KOPT-K1 (cell line): ENCODE results near the gene RBM14.
"Not testable (repeated sequence)": the region's sequence is repeated elsewhere in the genome, so short reads cannot be mapped to it uniquely, and the experiment has no call there.

Experiments
- H3K27ac ChIP-seq: fragments of 200-600 bp; sonication (generic); 2 replicates; pipeline ENCODE4 v1.5.1; 2016; ENCODE audit warnings: antibody characterized with exemption, mild to moderate bottlenecking, low read depth, low read length; ENCODE audit not compliant: poor library complexity, severe bottlenecking
- H3K36me3 ChIP-seq: fragments of 200-600 bp; sonication (generic); 2 replicates; pipeline ENCODE4 v1.5.1; 2017; ENCODE audit warnings: antibody characterized with exemption, mild to moderate bottlenecking, low read length, moderate library complexity; ENCODE audit not compliant: insufficient read depth
- H3K9me3 ChIP-seq: fragments of 200-600 bp; sonication (generic); 2 replicates; pipeline ENCODE4 v1.5.1; 2017; ENCODE audit warnings: antibody characterized with exemption, low read length, mild to moderate bottlenecking; ENCODE audit not compliant: insufficient read depth, poor library complexity, severe bottlenecking

RBM14 gene, protein sequence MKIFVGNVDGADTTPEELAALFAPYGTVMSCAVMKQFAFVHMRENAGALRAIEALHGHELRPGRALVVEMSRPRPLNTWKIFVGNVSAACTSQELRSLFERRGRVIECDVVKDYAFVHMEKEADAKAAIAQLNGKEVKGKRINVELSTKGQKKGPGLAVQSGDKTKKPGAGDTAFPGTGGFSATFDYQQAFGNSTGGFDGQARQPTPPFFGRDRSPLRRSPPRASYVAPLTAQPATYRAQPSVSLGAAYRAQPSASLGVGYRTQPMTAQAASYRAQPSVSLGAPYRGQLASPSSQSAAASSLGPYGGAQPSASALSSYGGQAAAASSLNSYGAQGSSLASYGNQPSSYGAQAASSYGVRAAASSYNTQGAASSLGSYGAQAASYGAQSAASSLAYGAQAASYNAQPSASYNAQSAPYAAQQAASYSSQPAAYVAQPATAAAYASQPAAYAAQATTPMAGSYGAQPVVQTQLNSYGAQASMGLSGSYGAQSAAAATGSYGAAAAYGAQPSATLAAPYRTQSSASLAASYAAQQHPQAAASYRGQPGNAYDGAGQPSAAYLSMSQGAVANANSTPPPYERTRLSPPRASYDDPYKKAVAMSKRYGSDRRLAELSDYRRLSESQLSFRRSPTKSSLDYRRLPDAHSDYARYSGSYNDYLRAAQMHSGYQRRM

DNA sequence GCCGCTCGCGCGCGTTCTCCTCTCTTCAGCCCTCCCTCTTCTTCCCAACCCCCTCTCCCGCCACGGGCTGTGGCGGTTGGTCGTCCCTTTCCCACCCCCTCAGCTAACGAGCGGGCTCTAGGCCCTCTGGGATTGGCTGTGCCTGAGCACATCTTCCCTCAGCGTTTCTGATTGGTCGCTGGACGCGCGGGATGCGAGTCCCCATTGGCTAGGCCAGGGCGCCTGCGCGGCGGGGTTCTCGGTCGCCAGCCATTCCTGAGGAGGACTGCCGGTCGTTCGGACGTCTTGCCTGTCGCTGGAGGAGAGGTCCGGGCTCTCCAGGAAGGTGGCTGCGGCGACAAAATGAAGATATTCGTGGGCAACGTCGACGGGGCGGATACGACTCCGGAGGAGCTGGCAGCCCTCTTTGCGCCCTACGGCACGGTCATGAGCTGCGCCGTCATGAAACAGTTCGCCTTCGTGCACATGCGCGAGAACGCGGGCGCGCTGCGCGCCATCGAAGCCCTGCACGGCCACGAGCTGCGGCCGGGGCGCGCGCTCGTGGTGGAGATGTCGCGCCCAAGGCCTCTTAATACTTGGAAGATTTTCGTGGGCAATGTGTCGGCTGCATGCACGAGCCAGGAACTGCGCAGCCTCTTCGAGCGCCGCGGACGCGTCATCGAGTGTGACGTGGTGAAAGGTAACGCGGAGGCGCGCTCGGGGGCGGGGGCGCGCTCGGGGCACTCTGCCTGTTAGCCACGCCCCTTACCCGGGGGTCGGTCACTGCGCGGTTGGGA, at the start of gene RBM14:
Gene RBM14, plus strand, starts transcription at position 252 of the 776 bp plus-strand sequence. Its CDS starts 91 bp downstream, at position 343.
- H3K9me3 ChIP-seq: no peaks in the 10 kb centered on the region
- peaks cover 46% of the 10 kb centered on the region for H3K36me3 ChIP-seq
- peak within 1 kb of the TSS; percentile 94 for H3K27ac ChIP-seq

DNA sequence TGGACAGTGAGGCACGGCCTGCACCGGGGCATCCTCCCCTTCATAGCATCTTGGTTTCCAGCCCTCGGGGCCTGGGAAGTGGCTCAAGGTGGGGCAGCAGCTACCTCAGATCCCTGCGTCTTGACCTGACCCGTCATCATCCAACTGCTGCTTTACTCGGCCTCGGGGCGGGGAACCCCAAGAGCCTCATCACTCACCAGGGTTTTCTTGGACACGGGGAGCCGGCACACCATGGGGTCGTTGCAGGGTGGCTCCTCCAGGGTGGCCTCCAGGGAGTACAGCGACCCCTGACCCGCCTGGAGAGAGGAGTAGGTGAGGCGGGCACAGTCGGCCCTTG, 48.7 kb upstream of the RBM14 start:
- Histone ChIP-seq H3K9me3 (no peaks in the 10 kb centered on the region), H3K27ac (no peak overlapping the region), H3K36me3 (no peaks in the 10 kb centered on the region)

DNA sequence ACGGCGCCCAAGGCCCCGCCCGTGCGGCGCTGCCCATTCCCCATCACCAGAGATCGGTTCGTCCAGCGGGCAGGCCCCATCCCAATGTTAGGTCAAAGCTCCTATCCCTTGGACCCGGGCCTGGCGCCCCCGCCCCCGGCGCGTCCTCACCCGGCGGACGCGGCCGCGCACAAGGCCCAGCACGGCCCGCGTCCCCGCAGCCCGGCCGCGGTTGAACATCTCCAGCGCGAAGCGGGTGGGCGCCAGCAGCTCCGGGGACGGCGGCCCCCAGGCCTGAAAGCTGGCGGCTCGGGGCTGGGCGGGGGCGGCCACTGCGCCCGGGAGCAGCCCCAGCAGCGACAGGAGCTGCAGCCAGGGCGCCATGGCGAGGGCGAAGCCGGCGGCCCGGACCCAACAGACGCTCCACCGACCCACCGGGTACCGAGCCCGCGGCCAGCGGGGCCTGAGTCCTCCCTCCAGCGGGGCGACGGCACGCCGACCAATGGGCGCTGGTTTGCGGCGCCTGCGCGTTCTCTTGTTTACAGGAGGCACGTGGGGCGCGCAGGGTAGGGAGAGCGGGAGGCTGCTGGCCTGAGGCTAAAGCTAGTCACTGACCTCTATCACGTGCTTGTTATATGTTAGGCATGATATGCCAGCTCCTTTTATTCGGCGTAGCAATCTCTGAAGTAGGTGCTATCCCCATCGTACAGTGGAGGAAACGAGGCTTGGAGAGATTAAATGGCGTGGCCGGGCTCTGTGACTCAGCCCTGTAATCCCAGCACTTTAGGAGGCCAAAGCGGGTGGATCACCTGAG, 48.1 kb upstream of the RBM14 start, which contains the start of gene CTSF:
Gene CTSF, minus strand, starts transcription at position 483 of the 793 bp plus-strand sequence. Its CDS starts 120 bp downstream, at position 363.
- H3K27ac ChIP-seq: no peak within 1 kb of the TSS
- no peaks in the 10 kb centered on the region for H3K36me3 ChIP-seq
- no peaks in the 10 kb centered on the region for H3K9me3 ChIP-seq

DNA sequence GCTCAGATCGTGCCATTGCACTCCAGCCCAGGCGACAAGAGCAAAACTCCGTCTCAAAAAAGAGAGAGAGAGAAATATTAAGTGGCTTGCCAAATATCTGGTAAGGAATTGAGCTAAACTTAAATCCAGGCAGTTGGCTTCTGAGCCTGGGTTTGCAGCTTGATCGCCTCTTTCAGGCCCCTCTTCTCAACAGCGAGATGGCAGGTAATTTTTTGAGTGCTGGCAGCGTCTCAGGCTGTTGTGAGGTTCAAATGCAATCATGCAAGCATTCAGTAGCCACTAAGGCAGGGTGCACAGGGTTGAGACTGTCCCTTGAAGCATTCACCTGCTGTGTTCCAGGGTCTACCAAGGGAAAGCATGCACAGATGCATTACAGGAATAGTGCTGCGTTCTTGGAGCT, 47.4 kb upstream of the RBM14 start:
- Histone ChIP-seq H3K27ac (no peak overlapping the region), H3K9me3 (no peaks in the 10 kb centered on the region), H3K36me3 (no peaks in the 10 kb centered on the region)

DNA sequence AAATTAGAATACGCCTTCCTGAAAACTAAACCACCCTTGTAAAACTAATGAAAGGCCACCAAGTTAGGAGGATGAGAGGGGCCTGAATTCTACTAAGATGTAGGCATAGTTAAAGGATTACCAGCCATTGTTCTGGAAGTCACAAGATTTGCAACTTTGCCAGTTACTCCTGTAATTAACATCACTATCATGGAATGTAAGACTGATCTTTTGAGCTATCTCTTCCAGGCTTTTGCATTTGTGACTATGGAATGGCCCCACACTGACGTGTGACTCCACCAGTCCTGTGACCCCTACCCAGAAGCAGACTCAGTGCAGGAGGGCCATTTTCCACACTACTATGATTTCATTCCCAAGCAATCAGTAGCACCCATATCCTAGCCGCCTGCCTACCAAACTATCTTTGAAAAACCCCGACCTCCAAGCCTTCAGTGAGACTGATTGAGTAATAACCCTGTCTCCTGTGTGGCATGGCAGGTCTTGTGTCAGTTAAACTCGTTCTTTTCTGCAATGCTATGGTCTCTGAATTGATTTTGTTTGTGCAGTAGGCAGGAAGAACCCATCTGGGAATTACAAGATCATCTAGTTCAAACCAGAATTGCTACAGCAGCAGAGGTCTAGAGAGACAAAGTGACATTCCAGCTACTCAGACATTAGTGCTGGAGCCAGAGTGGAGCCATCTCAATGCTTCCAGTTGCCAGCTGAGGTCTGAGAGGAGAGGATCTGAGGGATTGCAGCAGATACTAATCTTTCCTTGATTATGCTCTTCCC, 46.2 kb upstream of the RBM14 start:
- Histone ChIP-seq H3K27ac (no peak overlapping the region), H3K9me3 (no peaks in the 10 kb centered on the region), H3K36me3 (no peaks in the 10 kb centered on the region)

DNA sequence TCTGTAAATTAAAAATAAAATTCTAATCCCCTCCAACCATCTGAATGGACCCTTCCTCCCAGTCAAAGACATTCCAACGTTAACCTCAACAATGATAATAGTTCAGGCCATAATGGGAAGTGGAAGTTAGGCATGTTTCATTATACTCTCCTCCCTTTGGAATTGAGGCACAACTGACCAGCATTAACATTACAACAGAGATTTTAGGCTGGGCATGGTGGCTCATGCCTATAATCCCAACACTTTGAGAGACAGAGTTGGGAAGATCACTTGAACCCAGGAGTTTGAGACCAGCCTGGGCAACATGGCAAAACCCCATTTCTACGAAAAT, 45.6 kb upstream of the RBM14 start:
- H3K9me3 ChIP-seq: no peaks in the 10 kb centered on the region
- no peak overlapping the region for H3K27ac ChIP-seq
- H3K36me3 ChIP-seq: no peaks in the 10 kb centered on the region

DNA sequence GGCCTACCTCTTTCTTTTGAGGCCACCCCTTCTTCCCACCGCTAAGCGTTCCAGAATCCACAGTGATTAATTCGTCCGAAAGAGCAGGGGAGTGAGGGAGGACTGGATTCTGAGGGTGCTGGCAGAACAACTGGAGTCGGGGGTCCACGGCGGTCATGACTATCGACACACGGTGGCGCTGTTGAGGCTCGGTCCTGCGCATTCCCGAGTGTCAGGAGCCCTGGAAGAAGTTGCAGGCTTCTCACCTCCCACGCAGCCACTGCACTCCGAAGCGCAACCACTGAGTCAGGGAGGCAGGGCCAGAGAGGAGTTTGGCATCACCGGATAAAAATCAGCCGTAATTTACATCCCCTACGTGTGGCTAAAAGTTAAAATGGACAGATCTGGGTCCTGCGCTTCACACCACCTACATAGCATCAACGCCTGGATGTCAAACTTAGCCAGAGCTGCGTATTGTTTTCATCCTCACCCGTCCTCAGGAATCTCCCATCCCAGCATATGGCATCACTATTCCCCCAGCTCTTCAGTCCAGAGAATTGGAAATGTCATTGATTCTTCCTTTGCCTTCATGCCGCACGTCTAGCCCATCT, 37.3 kb upstream of the RBM14 start:
- H3K9me3 ChIP-seq: peaks cover 12% of the 10 kb centered on the region
- H3K36me3 ChIP-seq: no peaks in the 10 kb centered on the region
- no peak overlapping the region for H3K27ac ChIP-seq

DNA sequence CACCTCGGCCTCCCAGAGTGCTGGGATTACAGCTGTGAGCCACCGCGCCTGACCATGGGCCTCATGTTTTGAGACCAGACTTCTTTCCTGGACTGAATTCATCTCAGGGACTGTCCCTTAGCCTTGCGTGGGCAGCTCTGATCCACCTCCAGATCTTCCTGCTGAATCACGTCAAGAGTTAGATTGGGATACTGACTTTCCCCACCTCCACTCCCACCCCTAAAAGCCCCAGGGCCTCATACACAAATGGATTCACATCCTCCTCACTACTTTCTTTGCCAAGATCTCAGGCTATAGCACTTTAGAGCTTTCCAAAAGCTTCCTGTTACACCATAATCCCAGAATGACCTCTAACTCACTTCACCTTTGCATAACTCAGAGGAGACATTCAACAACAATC, 35.6 kb upstream of the RBM14 start:
- H3K36me3 ChIP-seq: no peaks in the 10 kb centered on the region
- peaks cover 12% of the 10 kb centered on the region for H3K9me3 ChIP-seq
- no peak overlapping the region for H3K27ac ChIP-seq

DNA sequence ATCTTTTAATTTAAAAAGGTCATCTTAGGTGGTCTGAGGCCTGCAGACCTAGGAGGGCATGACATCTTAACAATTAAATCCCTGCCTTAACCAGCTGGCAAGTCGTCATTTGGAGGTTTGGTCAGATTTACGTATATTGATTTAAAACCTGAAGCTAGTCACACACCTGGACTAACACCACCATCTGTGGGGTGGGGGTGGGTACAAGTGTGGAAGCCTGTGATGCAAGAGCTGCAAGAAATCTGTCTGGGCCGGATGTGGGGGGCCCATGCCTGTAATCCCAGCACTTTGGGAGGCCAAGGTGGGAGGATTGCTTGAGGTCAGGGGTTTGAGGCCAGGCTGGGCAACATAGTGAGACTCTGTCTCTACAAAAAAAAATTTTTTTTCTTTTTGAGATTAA, 35.2 kb upstream of the RBM14 start:
- Histone ChIP-seq H3K9me3 (peaks cover 12% of the 10 kb centered on the region), H3K27ac (no peak overlapping the region), H3K36me3 (no peaks in the 10 kb centered on the region)

DNA sequence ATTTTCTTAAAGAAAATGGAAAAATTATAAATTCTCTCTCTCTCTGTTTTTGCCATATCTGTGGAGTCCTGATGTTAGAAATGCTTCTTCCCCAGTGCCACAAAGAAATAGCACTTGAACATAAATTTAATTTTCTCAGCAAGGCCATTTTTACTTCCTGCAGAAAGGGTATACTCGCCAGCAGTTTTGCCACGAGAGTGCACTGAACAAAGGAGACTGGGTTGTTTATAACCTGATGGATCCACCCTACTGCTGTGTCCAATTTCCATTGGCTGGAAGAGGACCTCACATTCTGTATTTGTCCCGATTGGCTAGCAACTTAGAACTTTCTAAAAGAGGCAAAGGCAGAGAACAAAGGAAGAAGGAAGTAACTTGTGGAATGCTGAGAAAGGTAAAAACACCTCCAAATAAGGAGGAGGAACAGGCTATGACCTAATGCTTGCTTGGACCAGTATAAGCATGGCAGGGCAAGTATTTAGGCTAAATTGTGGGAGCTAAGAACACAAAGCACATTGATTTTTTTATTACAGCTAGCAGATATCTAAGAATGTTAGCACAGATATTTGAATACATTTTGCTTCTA, 33.8 kb upstream of the RBM14 start:
- peaks cover 12% of the 10 kb centered on the region for H3K9me3 ChIP-seq
- not testable (repeated sequence) for H3K27ac ChIP-seq, H3K36me3 ChIP-seq

DNA sequence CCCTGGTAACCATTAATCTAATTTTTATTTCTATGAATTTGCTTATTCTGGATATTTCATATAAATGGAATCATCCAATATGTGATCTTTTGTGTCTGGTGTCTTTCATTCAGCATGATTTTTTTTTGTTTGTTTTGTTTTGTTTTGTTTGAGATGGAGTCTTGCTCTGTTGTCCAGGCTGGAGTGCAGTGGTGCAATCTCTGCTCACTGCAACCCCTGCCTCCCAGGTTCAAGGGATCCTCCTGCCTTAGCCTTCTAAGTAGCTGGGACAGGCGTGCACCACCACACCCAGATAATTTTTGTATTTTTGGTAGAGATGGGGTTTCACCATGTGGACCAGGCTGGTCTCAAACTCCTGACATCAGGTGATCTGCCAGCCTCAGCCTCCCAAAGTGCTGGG, 31.0 kb upstream of the RBM14 start:
- not testable (repeated sequence) for H3K36me3 ChIP-seq, H3K27ac ChIP-seq
- H3K9me3 ChIP-seq: peaks cover 12% of the 10 kb centered on the region

DNA sequence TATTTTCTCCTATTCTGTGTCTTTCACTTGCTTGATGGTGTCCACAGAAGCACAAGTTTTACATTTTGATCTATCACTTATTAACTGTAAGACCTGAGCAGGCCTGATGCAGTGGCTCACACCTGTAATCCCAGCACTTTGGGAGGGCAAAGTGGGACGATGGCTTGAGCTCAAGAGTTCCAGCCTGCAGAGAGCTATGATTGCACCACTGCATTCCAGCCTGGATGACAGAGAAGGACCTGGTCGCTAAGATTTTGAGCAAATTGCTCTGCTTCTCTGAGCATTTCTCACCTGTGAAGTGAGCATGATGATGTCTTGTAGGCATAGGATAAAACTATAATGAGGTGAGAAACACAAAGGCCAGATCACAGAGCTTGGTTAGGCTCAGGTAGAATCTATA, 30.3 kb upstream of the RBM14 start:
- Histone ChIP-seq H3K9me3 (peaks cover 12% of the 10 kb centered on the region), H3K27ac (no peak overlapping the region), H3K36me3 (no peaks in the 10 kb centered on the region)

DNA sequence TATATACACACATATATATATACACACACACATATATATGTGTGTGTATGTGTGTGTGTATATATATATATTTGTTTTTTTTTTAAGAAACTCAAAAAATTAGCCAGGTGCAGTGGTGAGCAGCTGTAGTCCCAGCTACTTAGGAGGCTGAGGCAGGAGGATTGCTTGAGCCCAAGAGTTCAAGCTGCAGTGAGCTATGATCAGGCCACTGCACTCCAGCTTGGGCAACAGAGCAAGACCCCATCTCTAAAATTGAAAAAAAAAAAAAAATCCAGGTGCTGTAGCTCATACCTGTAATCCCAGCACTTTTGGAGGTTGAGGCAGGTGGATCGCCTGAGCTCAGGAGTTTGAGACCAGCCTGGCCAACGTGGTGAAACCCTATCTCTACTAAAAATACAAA, 27.1 kb upstream of the RBM14 start:
- not testable (repeated sequence) for H3K9me3 ChIP-seq, H3K27ac ChIP-seq, H3K36me3 ChIP-seq
